BJ (cell line): ENCODE measurements around the gene ADAM10. TPM values are rescaled to one million over a fixed set of nuclear protein-coding genes. Genes with fewer than 3 reads are reported as not detected.

ENCODE experiments used
- CTCF ChIA-PET: fragments of 350-600 bp; formaldehyde crosslinking; extraction: SDS; loops from one replicate; lab custom pipeline; 2021; ENCODE audit warnings: antibody characterized with exemption, inconsistent platforms; lab: Yijun Ruan, JAX
- POLR2A ChIA-PET: fragments of 300-600 bp; sonication (Branson Sonifier 250); formaldehyde crosslinking; extraction: SDS; loops from one replicate; lab custom pipeline; 2021; ENCODE audit warnings: antibody characterized with exemption; lab: Charles Lee
- DNase-seq: peaks from one replicate; pipeline ENCODE4 v3.0.0-alpha.2; 2011; ENCODE audit warnings: low read depth
- H3K27me3 ChIP-seq: 2 replicates; pipeline ENCODE4 v1.6.0; 2011; ENCODE audit warnings: low read length; ENCODE audit not compliant: control insufficient read depth, insufficient read depth
- H3K36me3 ChIP-seq: 2 replicates; pipeline ENCODE4 v1.5.1; 2011; ENCODE audit warnings: low read length; ENCODE audit not compliant: control insufficient read depth, insufficient read depth
- H3K4me3 ChIP-seq: 2 replicates; pipeline ENCODE4 v1.5.1; 2011; ENCODE audit warnings: low read depth, mild to moderate bottlenecking, control low read depth, low read length
- polyA plus RNA-seq: library from polyadenylated mRNA; depleted of rRNA; stranded (reverse); fragments of >200 nt; gene quantifications from 2 replicates; pipeline ENCODE4 v1.2.3, GENCODE V29; 2011
- TF ChIP-seq, protein P1 (sequence below): IDR thresholded peaks from 2 replicates; pipeline ENCODE4 v1.5.1; 2011; ENCODE audit warnings: low read depth, mild to moderate bottlenecking, control low read depth, inconsistent platforms, low read length, moderate library complexity; ENCODE audit not compliant: insufficient read depth

Gene ADAM10
- polyA plus RNA-seq, 1 experiment: 106 TPM

DNA sequence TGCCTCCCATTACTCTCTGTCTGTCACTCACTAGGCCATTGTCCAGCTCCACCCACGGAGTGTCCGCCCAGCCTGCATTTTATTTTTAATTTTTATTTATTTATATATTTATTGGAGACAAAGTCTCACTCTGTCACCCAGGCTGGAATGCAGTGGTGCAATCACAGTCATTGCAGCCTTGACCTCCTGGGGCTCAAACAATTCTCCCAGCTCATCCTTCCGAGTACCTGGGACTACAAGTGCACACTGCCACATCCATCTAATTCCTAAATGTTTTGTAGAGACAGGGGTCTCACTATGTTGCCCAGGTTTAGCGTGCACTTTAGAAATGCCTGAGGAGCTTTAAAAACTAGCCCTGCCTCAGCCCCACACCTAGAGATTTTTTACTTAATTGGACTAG, 176.2 kb downstream of the ADAM10 start:
- Histone ChIP-seq H3K27me3 (no peaks in the 10 kb centered on the region; the same call in 1 of the 2 replicates), H3K4me3 (no peak overlapping the region), H3K36me3 (no peaks in the 10 kb centered on the region)
- TF ChIP-seq, protein P1, sequence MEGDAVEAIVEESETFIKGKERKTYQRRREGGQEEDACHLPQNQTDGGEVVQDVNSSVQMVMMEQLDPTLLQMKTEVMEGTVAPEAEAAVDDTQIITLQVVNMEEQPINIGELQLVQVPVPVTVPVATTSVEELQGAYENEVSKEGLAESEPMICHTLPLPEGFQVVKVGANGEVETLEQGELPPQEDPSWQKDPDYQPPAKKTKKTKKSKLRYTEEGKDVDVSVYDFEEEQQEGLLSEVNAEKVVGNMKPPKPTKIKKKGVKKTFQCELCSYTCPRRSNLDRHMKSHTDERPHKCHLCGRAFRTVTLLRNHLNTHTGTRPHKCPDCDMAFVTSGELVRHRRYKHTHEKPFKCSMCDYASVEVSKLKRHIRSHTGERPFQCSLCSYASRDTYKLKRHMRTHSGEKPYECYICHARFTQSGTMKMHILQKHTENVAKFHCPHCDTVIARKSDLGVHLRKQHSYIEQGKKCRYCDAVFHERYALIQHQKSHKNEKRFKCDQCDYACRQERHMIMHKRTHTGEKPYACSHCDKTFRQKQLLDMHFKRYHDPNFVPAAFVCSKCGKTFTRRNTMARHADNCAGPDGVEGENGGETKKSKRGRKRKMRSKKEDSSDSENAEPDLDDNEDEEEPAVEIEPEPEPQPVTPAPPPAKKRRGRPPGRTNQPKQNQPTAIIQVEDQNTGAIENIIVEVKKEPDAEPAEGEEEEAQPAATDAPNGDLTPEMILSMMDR: no peak
- POLR2A ChIA-PET: no interaction called here
- CTCF ChIA-PET: interaction anchor here (0.6 to 3.1 kb wide), 2 partner anchors 11 to 298 kb away, joined by 3 to 9 read pairs; no protein-coding TSS in a partner anchor
- no peak for DNase-seq

DNA sequence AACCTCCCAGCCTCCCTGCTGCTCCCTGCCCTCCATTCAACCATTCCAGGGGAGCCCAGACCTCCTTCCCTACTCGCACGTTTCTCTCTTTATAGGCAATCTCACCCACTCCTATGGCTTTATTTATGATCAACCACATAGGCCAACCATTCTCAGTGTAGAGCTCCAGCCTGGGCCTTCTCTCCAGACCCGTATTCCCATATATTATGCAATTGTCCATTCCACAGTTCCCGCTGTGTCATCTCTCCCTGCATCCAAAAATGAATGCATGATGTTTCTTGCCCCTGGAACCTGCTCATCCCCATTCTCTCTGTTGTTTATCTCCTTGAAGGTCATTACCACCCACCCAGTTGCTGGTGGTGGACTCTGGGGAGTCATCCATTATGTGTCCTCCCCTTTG, 177.0 kb downstream of the ADAM10 start:
- ChIA-PET POLR2A (no interaction called here), CTCF (interaction anchor here (3.1 kb wide), 1 partner anchor 10 kb away, joined by 9 read pairs; no protein-coding TSS in a partner anchor)
- Histone ChIP-seq H3K4me3 (no peak overlapping the region), H3K27me3 (no peaks in the 10 kb centered on the region; the same call in 1 of the 2 replicates), H3K36me3 (no peaks in the 10 kb centered on the region)
- TF ChIP-seq, protein P1: no peak
- no peak for DNase-seq

DNA sequence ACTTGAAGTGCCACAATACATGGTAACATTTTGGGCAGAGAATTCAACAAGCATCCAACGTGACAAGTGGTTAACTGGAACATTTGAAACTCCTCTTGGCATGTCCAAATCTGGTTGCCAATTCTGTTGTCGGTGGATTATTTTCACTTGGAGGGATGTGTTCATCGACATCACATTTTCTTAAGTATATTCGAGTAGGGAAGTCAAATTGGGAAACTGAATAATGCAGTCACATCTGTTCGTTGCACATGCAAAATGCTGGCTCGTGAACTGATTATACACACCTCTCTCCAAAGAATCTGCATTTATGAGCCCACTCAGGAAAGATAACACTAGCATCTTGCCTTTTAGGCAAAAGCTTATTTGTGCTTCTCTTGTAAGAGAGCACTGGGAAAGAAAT, 178.0 kb downstream of the ADAM10 start:
- CTCF ChIA-PET: no interaction called here
- DNase-seq: no peak
- Histone ChIP-seq H3K27me3 (no peaks in the 10 kb centered on the region; the same call in 1 of the 2 replicates), H3K36me3 (no peaks in the 10 kb centered on the region), H3K4me3 (no peak overlapping the region)
- POLR2A ChIA-PET: no interaction called here
- TF ChIP-seq, protein P1: no peak

DNA sequence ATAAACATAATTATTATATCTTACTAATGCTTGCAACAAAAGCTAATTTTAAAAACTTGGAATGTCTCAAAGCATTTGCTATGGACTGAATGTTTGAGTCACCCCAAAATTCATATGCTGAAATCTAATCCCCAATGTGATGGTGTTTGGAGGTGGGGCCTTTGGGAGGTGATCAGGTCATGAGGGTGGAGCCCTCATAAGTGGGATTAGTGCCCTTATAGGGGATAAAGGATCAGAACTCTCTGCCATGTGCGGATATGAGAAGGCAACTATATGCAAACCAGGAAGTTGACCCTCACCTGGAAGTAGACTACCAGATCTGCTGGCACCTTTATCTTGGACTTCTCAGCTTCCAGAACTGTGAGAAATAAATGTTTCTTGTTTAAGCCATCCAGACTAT, 180.1 kb downstream of the ADAM10 start:
- Histone ChIP-seq H3K4me3 (no peak overlapping the region), H3K27me3 (no peaks in the 10 kb centered on the region; the same call in 1 of the 2 replicates), H3K36me3 (no peaks in the 10 kb centered on the region)
- ChIA-PET POLR2A (no interaction called here), CTCF (interaction anchor here (1.1 to 1.3 kb wide), 2 partner anchors 10 to 11 kb away, joined by 3 to 4 read pairs; no protein-coding TSS in a partner anchor)
- TF ChIP-seq, protein P1: no peak
- DNase-seq: no peak

DNA sequence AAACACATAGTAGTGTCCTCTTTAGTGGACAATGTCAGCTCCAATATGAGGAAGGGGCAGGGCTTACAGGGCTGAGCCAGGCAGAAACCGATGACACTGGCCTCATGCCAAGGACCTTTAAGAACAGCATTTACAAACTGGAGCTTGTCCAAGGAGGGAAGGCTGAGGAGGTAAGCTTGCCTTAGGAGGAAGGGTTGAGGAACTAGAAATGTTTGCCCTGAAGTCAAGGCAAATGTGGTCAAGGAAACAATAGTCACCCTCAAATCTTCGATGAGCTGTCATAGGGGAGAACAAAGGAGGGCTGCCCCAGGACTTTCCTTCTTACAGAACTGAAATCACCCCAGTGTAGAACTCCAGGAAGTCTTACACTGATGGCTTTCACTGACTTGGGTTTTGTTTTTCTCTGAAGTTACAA, 181.3 kb downstream of the ADAM10 start:
- H3K27me3 ChIP-seq: no peaks in the 10 kb centered on the region; the same call in 1 of the 2 replicates
- POLR2A ChIA-PET: interaction anchor here (0.6 kb wide), 1 partner anchor 238 kb away, joined by 5 read pairs; no protein-coding TSS in a partner anchor
- CTCF ChIA-PET: interaction anchor here (0.6 kb wide), 2 partner anchors 69 to 341 kb away, joined by 3 read pairs; no protein-coding TSS in a partner anchor
- no peak overlapping the region for H3K4me3 ChIP-seq
- TF ChIP-seq, protein P1: no peak
- no peak for DNase-seq
- no peaks in the 10 kb centered on the region for H3K36me3 ChIP-seq
